ENCODE data around the gene ARHGAP12.

DNA sequence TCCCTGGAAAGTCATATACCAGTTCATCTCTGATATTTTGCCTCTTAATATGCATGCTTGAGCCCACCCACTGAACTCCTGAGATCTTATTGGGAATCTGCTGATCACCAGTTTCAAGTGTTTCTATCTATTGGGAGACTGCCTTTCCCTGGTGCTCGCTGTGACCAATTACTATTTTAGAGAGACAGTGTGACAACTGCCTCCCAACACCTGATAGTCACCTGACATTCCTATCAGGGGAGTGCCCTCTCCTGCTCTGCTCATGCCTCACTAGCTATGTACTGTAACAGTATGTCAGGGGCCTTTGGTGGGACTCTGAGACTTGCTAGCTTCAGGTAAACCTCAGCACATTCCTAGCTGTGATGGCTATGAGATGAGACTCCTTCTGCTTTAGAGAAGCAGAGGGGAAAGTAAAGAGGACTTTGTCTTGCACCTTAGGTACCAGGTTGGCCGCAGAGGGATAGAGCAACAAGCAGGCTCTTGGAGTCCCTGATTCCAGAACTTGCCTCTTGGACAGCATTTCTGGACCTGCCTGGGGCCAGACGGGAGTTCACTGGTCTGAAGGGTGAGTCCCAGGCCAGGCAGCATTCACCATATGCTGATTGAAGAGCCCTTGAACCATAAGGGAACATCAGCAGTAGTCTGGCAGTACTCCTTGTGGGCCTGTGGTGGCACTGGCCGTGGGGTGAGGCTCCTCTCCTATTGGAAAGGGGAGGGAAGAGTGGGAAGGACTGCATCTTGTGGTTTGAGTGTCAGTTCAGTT is 34.4 kb upstream of the ARHGAP12 start:
- TF ChIP-seq, protein P1, sequence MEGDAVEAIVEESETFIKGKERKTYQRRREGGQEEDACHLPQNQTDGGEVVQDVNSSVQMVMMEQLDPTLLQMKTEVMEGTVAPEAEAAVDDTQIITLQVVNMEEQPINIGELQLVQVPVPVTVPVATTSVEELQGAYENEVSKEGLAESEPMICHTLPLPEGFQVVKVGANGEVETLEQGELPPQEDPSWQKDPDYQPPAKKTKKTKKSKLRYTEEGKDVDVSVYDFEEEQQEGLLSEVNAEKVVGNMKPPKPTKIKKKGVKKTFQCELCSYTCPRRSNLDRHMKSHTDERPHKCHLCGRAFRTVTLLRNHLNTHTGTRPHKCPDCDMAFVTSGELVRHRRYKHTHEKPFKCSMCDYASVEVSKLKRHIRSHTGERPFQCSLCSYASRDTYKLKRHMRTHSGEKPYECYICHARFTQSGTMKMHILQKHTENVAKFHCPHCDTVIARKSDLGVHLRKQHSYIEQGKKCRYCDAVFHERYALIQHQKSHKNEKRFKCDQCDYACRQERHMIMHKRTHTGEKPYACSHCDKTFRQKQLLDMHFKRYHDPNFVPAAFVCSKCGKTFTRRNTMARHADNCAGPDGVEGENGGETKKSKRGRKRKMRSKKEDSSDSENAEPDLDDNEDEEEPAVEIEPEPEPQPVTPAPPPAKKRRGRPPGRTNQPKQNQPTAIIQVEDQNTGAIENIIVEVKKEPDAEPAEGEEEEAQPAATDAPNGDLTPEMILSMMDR (conservative IDR thresholded peaks at IDR 0.05; ENCODE audit: low read length) = no peak
- TF ChIP-seq EZH2phosphoT487 (IDR thresholded peaks at IDR 0.05; ENCODE audit: borderline replicate concordance) = no peak

Measured in Loucy (cell line).